ENCODE results near the gene FGF12. TPM values are rescaled to one million over a fixed set of nuclear protein-coding genes. Genes with fewer than 3 reads are reported as not detected.

Gene FGF12
- polyA plus RNA-seq, 1 experiment: not detected

GRCh38 chr3:192183109-192183508, 544.2 kb downstream of the FGF12 start:
- TF ChIP-seq CTCF (IDR thresholded peaks at IDR 0.05; ENCODE audit: low read depth, low read length): no peak
- no peak overlapping the region for H3K27ac ChIP-seq (ENCODE audit: low read depth, low read length)
- ChIA-PET POLR2A (no interaction called here), CTCF (no interaction called here)
- no peak overlapping the region for H3K4me3 ChIP-seq (ENCODE audit: low read depth, low read length)
- no peak for DNase-seq (ENCODE audit: low read depth, low spot score)
- H3K9me3 ChIP-seq (ENCODE audit: control insufficient read depth, insufficient read depth, low read length): peaks cover 6% of the 10 kb centered on the region
- H3K27me3 ChIP-seq (ENCODE audit: control insufficient read depth, insufficient read depth, low read length): no peaks in the 10 kb centered on the region

- CTCF ChIA-PET: no interaction called here
- DNase-seq (ENCODE audit: low read depth, low spot score): no peak
- Histone ChIP-seq H3K9me3 (ENCODE audit: control insufficient read depth, insufficient read depth, low read length) (peaks cover 6% of the 10 kb centered on the region), H3K27me3 (ENCODE audit: control insufficient read depth, insufficient read depth, low read length) (no peaks in the 10 kb centered on the region), H3K27ac (ENCODE audit: low read depth, low read length) (no peak overlapping the region), H3K4me3 (ENCODE audit: low read depth, low read length) (no peak overlapping the region)
- POLR2A ChIA-PET: no interaction called here
- no peak for TF ChIP-seq CTCF (IDR thresholded peaks at IDR 0.05; ENCODE audit: low read depth, low read length)
Measured at GRCh38 chr3:192181151-192181550, 546.2 kb downstream of the FGF12 start.

GRCh38 chr3:192177383-192177782, 550.0 kb downstream of the FGF12 start:
- TF ChIP-seq CTCF (IDR thresholded peaks at IDR 0.05; ENCODE audit: low read depth, low read length): no peak
- Histone ChIP-seq H3K9me3 (ENCODE audit: control insufficient read depth, insufficient read depth, low read length) (peaks cover 9% of the 10 kb centered on the region; the same call in 1 of the 2 replicates), H3K27ac (ENCODE audit: low read depth, low read length) (no peak overlapping the region), H3K27me3 (ENCODE audit: control insufficient read depth, insufficient read depth, low read length) (no peaks in the 10 kb centered on the region), H3K4me3 (ENCODE audit: low read depth, low read length) (no peak overlapping the region)
- ChIA-PET POLR2A (no interaction called here), CTCF (no interaction called here)
- DNase-seq (ENCODE audit: low read depth, low spot score): no peak

GRCh38 chr3:192174283-192174682, 553.1 kb downstream of the FGF12 start:
- Histone ChIP-seq H3K9me3 (ENCODE audit: control insufficient read depth, insufficient read depth, low read length) (peaks cover 9% of the 10 kb centered on the region; the same call in 1 of the 2 replicates), H3K27me3 (ENCODE audit: control insufficient read depth, insufficient read depth, low read length) (no peaks in the 10 kb centered on the region), H3K4me3 (ENCODE audit: low read depth, low read length) (no peak overlapping the region), H3K27ac (ENCODE audit: low read depth, low read length) (no peak overlapping the region)
- DNase-seq (ENCODE audit: low read depth, low spot score): no peak
- POLR2A ChIA-PET: no interaction called here
- CTCF ChIA-PET: no interaction called here
- no peak for TF ChIP-seq CTCF (IDR thresholded peaks at IDR 0.05; ENCODE audit: low read depth, low read length)

- ChIA-PET CTCF (no interaction called here), POLR2A (no interaction called here)
- Histone ChIP-seq H3K9me3 (ENCODE audit: control insufficient read depth, insufficient read depth, low read length) (peaks cover 9% of the 10 kb centered on the region; the same call in 1 of the 2 replicates), H3K27ac (ENCODE audit: low read depth, low read length) (no peak overlapping the region), H3K27me3 (ENCODE audit: control insufficient read depth, insufficient read depth, low read length) (no peaks in the 10 kb centered on the region), H3K4me3 (ENCODE audit: low read depth, low read length) (no peak overlapping the region)
- TF ChIP-seq CTCF (IDR thresholded peaks at IDR 0.05; ENCODE audit: low read depth, low read length): no peak
- DNase-seq (ENCODE audit: low read depth, low spot score): no peak
Measured at GRCh38 chr3:192171213-192171612, 556.1 kb downstream of the FGF12 start.
